Measurements from ENCODE around the gene HYCC1. TPM values are rescaled to one million over a fixed set of nuclear protein-coding genes. Genes with fewer than 3 reads are reported as not detected.

HYCC1 gene
- total and polyA plus RNA-seq, 9 of the 15 experiments (the other 6 are each of a cell fraction or from before 2014, with no cell fraction given) = 11.2 to 40.6 (median 37.9) TPM

GRCh38 chr7:23012908-23013714, 819 bp downstream of the HYCC1 start (continued):
- TF ChIP-seq ZFX (CRISPR knock-in tag; IDR thresholded peaks at IDR 0.05) (0 out of 2 replicates have a peak, but pooled peaks have one; percentile 42), PTBP1 (IDR thresholded peaks at IDR 0.05; ENCODE audit: low read depth, low read length) (0 out of 2 replicates have a peak, but pooled peaks have one; percentile 9), HDAC1 (IDR thresholded peaks at IDR 0.05) (peak in 1 of 2 experiments; percentile 35; a peak in 1 of 4 replicates), MLLT1 (IDR thresholded peaks at IDR 0.05) (0 out of 4 replicates have a peak, but pooled peaks of 1 of the 2 experiments have one; percentile 39), FOXM1 (IDR thresholded peaks at IDR 0.05; ENCODE audit: low read depth) (no peak), FOXM1 (CRISPR knock-in tag; IDR thresholded peaks at IDR 0.05; ENCODE audit: low read depth) (no peak), NR2C2 (CRISPR knock-in tag; IDR thresholded peaks at IDR 0.05) (no peak), NR2C2 (tag; IDR thresholded peaks at IDR 0.05) (0 out of 2 replicates have a peak, but pooled peaks have one; percentile 12), ZBTB26 (CRISPR knock-in tag; IDR thresholded peaks at IDR 0.05) (no peak), ELF1 (tag; IDR thresholded peaks at IDR 0.05) (no peak), ZNF586 (CRISPR knock-in tag; conservative IDR thresholded peaks at IDR 0.05) (no peak), TAL1 (IDR thresholded peaks at IDR 0.05) (peak; percentile 6; the same call in 1 of the 2 replicates), NCOR1 (IDR thresholded peaks at IDR 0.05) (peak; percentile 19; the same call in 1 of the 2 replicates), GABPB1 (CRISPR knock-in tag; IDR thresholded peaks at IDR 0.05) (no peak), SAP30 (IDR thresholded peaks at IDR 0.05; ENCODE audit: borderline replicate concordance, insufficient read depth, low read depth, low read length, poor library complexity, severe bottlenecking) (no peak), ZEB2 (IDR thresholded peaks at IDR 0.05) (0 out of 2 replicates have a peak, but pooled peaks have one; percentile 40), HMGN3 (IDR thresholded peaks at IDR 0.05; ENCODE audit: borderline replicate concordance, extremely low read depth, insufficient read length, low read depth, low read length) (peak; percentile 11), FOSL1 (tag; conservative IDR thresholded peaks at IDR 0.05) (0 out of 2 replicates have a peak, but pooled peaks have one; percentile 20), MAX (CRISPR knock-in tag; IDR thresholded peaks at IDR 0.05) (peak; percentile 15; the same call in 1 of the 2 replicates), FOXJ3 (CRISPR knock-in tag; IDR thresholded peaks at IDR 0.05) (no peak)

Data from K562 (cell line).